Muscle of leg (tissue), 11 donors: ENCODE results near the gene XG. TPM values are rescaled to one million over a fixed set of nuclear protein-coding genes. Genes with fewer than 3 reads are reported as not detected.
"Not testable (repeated sequence)": the region's sequence is repeated elsewhere in the genome, so short reads cannot be mapped to it uniquely, and the experiment has no call there.

Source experiments
- DNase-seq: peaks from one replicate; pipeline ENCODE4 v3.0.0; 2013
- H3K27ac ChIP-seq: one replicate; pipeline ENCODE4 v1.5.1; 2013; ENCODE audit warnings: mild to moderate bottlenecking, low read length, control low read depth
- H3K27me3 ChIP-seq: one replicate; pipeline ENCODE4 v1.6.1; 2013; ENCODE audit warnings: low read length; ENCODE audit not compliant: control insufficient read depth, insufficient read depth
- H3K36me3 ChIP-seq: one replicate; pipeline ENCODE4 v1.6.1; 2013; ENCODE audit warnings: low read length; ENCODE audit not compliant: control insufficient read depth, insufficient read depth
- H3K4me1 ChIP-seq: one replicate; pipeline ENCODE4 v1.6.1; 2013; ENCODE audit warnings: low read length; ENCODE audit not compliant: control insufficient read depth, insufficient read depth
- H3K4me3 ChIP-seq: one replicate; pipeline ENCODE4 v1.5.1; 2013; ENCODE audit warnings: low read length, control low read depth
- H3K9me3 ChIP-seq: replicated peaks from 2 replicates; pipeline ENCODE4 v1.6.1; 2013; ENCODE audit warnings: low read depth, low read length; ENCODE audit not compliant: control insufficient read depth
- WGBS: methylation state at CpG from one replicate; pipeline ENCODE4 v1.1.5; 2013; ENCODE audit warnings: missing lambda C conversion rate; ENCODE audit not compliant: insufficient coverage; 5-methylcytosine and 5-hydroxymethylcytosine counted together
- polyA plus RNA-seq, 8 donors: library from polyadenylated mRNA; unstranded; fragments of 120-200 nt; gene quantifications; one replicate each; pipeline versions ENCODE4 v1.2.1 to v1.2.3, GENCODE V29; 2013; ENCODE audit warnings: inconsistent platforms in 1 of 8, low replicate concordance in 1 of 8; ENCODE audit not compliant: insufficient read length in 8 of 8, insufficient read depth in 1 of 8
- total RNA-seq: library from RNA; stranded (reverse); fragments of 120-200 nt; gene quantifications from one replicate; pipeline ENCODE4 v1.2.4, GENCODE V29; 2013

XG gene
- total and polyA plus RNA-seq, 9 donors = 0.25 to 3.7 (median 1.0) TPM

DNA sequence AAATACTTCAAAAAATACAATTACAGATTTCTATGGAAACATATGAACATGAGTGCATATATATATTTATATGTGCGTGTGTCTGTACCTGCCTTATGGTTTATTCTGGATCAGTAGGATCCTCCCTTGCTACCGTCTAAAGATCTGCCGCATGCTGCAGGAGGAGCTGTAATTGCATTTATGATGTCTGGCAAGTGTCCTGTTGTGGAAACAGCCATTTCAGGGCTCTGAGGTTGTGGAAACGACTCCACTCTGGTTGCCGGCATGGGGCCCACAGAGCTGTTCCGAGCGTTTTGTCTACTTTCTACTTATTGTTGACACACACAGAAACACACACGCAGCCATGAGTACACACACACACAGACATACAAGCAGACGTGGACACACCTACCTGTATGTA is 39.4 kb upstream of the XG start:
- 79% methylated on average over 6 of the region's 9 CpGs for WGBS
- Histone ChIP-seq H3K36me3 (peaks cover 24% of the 10 kb centered on the region), H3K27ac (no peak overlapping the region), H3K4me1 (peaks cover 21% of the 10 kb centered on the region), H3K4me3 (no peak overlapping the region), H3K9me3 (no peaks in the 10 kb centered on the region), H3K27me3 (no peaks in the 10 kb centered on the region)
- DNase-seq = no peak

- Histone ChIP-seq H3K27ac (no peak overlapping the region), H3K4me1 (peaks cover 15% of the 10 kb centered on the region), H3K4me3 (no peak overlapping the region), H3K27me3 (no peaks in the 10 kb centered on the region), H3K9me3 (no peaks in the 10 kb centered on the region), H3K36me3 (peaks cover 30% of the 10 kb centered on the region)
- WGBS = 87% methylated on average over 4 of the region's 13 CpGs
- DNase-seq = no peak
Measured at GRCh38 chrX:2712890-2713840, 38.7 kb upstream of the XG start.

GRCh38 chrX:2714551-2714950 is 37.3 kb upstream of the XG start:
- peaks cover 39% of the 10 kb centered on the region for H3K36me3 ChIP-seq
- peaks cover 6% of the 10 kb centered on the region for H3K4me1 ChIP-seq
- H3K27ac ChIP-seq = no peak overlapping the region
- H3K4me3 ChIP-seq = no peak overlapping the region
- H3K9me3 ChIP-seq = no peaks in the 10 kb centered on the region
- H3K27me3 ChIP-seq = no peaks in the 10 kb centered on the region
- 100% methylated on average over 1 of the region's 6 CpGs for WGBS
- DNase-seq = no peak

- no peak for DNase-seq
- Histone ChIP-seq H3K9me3 (no peaks in the 10 kb centered on the region), H3K27ac (no peak overlapping the region), H3K27me3 (no peaks in the 10 kb centered on the region), H3K4me3 (no peak overlapping the region), H3K4me1 (peaks cover under 1% of the 10 kb centered on the region), H3K36me3 (peaks cover 44% of the 10 kb centered on the region)
- WGBS = 60% methylated on average over 2 of the region's 11 CpGs
Measured at GRCh38 chrX:2715066-2715600, 36.7 kb upstream of the XG start.

DNA sequence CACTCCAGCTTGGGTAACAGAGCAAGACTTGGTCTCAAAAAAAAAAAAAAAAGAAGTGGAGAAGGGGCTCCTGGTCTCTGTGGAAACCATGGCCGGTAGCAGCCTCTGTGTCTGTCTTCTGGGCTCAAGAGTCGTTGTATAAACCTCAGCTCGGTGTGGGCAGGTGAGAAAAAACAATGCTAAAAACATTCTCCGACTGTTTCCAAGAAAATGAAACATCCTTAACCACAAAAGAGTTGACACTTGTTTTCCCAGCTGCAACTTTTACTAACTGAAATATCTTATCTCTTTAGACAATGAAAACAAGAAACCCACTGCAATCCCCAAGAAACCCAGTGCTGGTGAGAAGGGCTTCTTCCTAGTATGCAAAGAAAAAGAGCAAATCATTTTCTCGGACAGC is 34.5 kb upstream of the XG start:
- no peak for DNase-seq
- H3K4me1 ChIP-seq = no peaks in the 10 kb centered on the region
- H3K27ac ChIP-seq = no peak overlapping the region
- H3K9me3 ChIP-seq = no peaks in the 10 kb centered on the region
- no peak overlapping the region for H3K4me3 ChIP-seq
- H3K36me3 ChIP-seq = peaks cover 47% of the 10 kb centered on the region
- 80% methylated on average over 4 of the region's 5 CpGs for WGBS
- no peaks in the 10 kb centered on the region for H3K27me3 ChIP-seq

GRCh38 chrX:2718821-2719220 is 33.0 kb upstream of the XG start:
- no peak for DNase-seq
- no peak overlapping the region for H3K27ac ChIP-seq
- no peak overlapping the region for H3K4me3 ChIP-seq
- H3K36me3 ChIP-seq = peaks cover 56% of the 10 kb centered on the region
- 100% methylated on average over 2 of the region's 2 CpGs for WGBS
- H3K9me3 ChIP-seq = no peaks in the 10 kb centered on the region
- H3K4me1 ChIP-seq = no peaks in the 10 kb centered on the region
- peaks cover 2% of the 10 kb centered on the region for H3K27me3 ChIP-seq

DNA sequence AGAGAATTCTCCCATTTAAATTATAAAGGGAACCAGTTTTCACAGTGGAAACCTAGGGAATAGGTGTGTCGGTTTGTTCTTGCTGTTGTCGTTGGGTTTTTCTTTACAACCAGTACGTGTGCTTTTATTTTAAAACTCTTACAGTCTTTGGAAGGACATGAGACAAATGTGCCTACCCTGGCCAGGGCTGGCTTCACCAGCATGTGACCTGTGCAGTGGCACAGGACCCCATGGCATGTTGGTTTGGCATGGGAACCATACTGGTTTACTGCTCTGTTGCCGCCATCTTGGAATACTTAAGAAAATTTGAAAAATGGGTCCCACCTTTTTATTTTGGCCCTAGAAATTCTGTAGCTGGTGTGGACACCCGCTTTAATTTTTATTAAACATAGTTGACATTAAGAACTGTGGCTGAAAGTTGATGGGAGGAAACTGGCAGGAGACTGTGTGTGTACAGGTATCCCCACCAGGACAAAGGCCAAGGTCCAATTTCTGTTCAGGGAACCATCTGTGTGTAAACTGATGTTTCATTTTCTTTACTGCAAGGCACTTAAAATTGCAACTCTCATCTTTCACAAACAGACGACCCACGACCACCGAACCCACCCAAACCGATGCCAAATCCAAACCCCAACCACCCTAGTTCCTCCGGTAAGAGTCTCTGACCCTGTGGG is 31.9 kb upstream of the XG start:
- WGBS = 96% methylated on average over 3 of the region's 10 CpGs
- Histone ChIP-seq H3K27ac (no peak overlapping the region), H3K4me1 (no peaks in the 10 kb centered on the region), H3K36me3 (peaks cover 59% of the 10 kb centered on the region), H3K4me3 (no peak overlapping the region), H3K27me3 (peaks cover 2% of the 10 kb centered on the region), H3K9me3 (no peaks in the 10 kb centered on the region)
- DNase-seq = no peak

GRCh38 chrX:2723286-2723879 is 28.5 kb upstream of the XG start:
- WGBS = 89% methylated on average over 15 of the region's 20 CpGs
- Histone ChIP-seq H3K27ac (no peak overlapping the region), H3K4me1 (no peaks in the 10 kb centered on the region), H3K36me3 (peaks cover 65% of the 10 kb centered on the region), H3K27me3 (peaks cover 2% of the 10 kb centered on the region), H3K4me3 (no peak overlapping the region), H3K9me3 (no peaks in the 10 kb centered on the region)
- no peak for DNase-seq

DNA sequence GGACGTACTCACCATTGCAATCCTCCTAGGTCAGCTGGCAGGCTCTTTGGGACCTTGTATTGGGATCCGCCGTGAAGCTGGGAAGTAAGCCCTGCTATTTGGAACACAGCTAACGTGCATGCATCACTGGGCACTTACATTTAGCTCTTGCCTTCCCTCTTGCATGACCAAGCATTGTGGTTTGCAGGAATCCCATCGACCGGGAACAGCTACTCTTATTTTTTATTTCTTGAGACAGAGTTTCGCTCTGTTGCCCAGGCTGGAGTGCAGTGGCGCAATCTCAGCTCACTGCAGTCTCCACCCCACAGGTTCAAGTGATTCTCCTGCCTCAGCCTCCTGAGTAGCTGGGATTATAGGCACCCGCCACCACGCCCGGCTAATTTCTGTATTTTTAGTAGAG is 24.6 kb upstream of the XG start:
- not testable (repeated sequence) for H3K4me1 ChIP-seq, H3K27ac ChIP-seq, DNase-seq, H3K9me3 ChIP-seq, H3K4me3 ChIP-seq, H3K27me3 ChIP-seq
- peaks cover 62% of the 10 kb centered on the region for H3K36me3 ChIP-seq
- 96% methylated on average over 8 of the region's 11 CpGs for WGBS

- Histone ChIP-seq H3K4me3 (no peak overlapping the region), H3K4me1 (no peaks in the 10 kb centered on the region), H3K36me3 (peaks cover 42% of the 10 kb centered on the region), H3K27me3 (no peaks in the 10 kb centered on the region), H3K9me3 (no peaks in the 10 kb centered on the region), H3K27ac (no peak overlapping the region)
- DNase-seq = no peak
- WGBS = 84% methylated on average over 8 of the region's 9 CpGs
Measured at GRCh38 chrX:2732076-2732475, 19.8 kb upstream of the XG start.
